Osteoblast (primary cell): ENCODE data around the gene WDFY1. TPM values are rescaled to one million over a fixed set of nuclear protein-coding genes. Genes with fewer than 3 reads are reported as not detected.

Experiments
- DNase-seq: peaks from one replicate; pipeline ENCODE4 v3.0.0; 2011; ENCODE audit warnings: low spot score, mixed read lengths; ENCODE audit not compliant: insufficient read length; ENCODE audit errors: missing footprints
- H2AFZ ChIP-seq: 2 replicates; pipeline ENCODE4 v1.6.0; 2011; ENCODE audit warnings: mild to moderate bottlenecking, low read length
- H3K27ac ChIP-seq: 2 replicates; pipeline ENCODE4 v1.5.1; 2011; ENCODE audit warnings: mild to moderate bottlenecking, low read depth, low read length, moderate library complexity
- H3K27me3 ChIP-seq: 2 replicates; pipeline ENCODE4 v1.6.0; 2012; ENCODE audit warnings: mild to moderate bottlenecking, control low read depth, inconsistent platforms, low read length, moderate library complexity; ENCODE audit not compliant: insufficient read depth
- H3K36me3 ChIP-seq: 2 replicates; pipeline ENCODE4 v1.5.1; 2011; ENCODE audit warnings: mild to moderate bottlenecking, low read length, control low read depth, moderate library complexity; ENCODE audit not compliant: insufficient read depth
- H3K4me1 ChIP-seq: 2 replicates; pipeline ENCODE4 v1.5.1; 2011; ENCODE audit warnings: mild to moderate bottlenecking, low read length, control low read depth, moderate library complexity; ENCODE audit not compliant: insufficient read depth
- H3K4me2 ChIP-seq: 2 replicates; pipeline ENCODE4 v1.6.0; 2011; ENCODE audit warnings: mild to moderate bottlenecking, low read length; ENCODE audit not compliant: insufficient read depth
- H3K4me3 ChIP-seq: fragments of 200-600 bp; sonication (generic); 3 replicates; pipeline ENCODE4 v1.5.1; 2012; ENCODE audit warnings: mild to moderate bottlenecking, low read length, inconsistent platforms; ENCODE audit not compliant: insufficient read depth
- H3K79me2 ChIP-seq: 2 replicates; pipeline ENCODE4 v1.6.0; 2012; ENCODE audit warnings: mild to moderate bottlenecking, low read length, control low read depth, inconsistent platforms; ENCODE audit not compliant: insufficient read depth
- H3K9me3 ChIP-seq: 2 replicates; pipeline ENCODE4 v1.5.1; 2011; ENCODE audit warnings: low read depth, low read length, control low read depth
- H4K20me1 ChIP-seq: 2 replicates; pipeline ENCODE4 v1.6.0; 2012; ENCODE audit warnings: mild to moderate bottlenecking, low read length, control low read depth; ENCODE audit not compliant: insufficient read depth
- total RNA-seq: library from RNA; depleted of rRNA; stranded (reverse); fragments of >200 nt; gene quantifications from 2 replicates; pipeline ENCODE4 v1.2.3, GENCODE V29; 2012
- TF ChIP-seq, protein P1 (sequence below): IDR thresholded peaks from 2 replicates; pipeline ENCODE4 v1.5.1; 2011; ENCODE audit warnings: mild to moderate bottlenecking, low read depth, low read length, moderate library complexity; ENCODE audit errors: extremely low read depth

Gene WDFY1
- total RNA-seq, 1 donor: 74.6 TPM

DNA sequence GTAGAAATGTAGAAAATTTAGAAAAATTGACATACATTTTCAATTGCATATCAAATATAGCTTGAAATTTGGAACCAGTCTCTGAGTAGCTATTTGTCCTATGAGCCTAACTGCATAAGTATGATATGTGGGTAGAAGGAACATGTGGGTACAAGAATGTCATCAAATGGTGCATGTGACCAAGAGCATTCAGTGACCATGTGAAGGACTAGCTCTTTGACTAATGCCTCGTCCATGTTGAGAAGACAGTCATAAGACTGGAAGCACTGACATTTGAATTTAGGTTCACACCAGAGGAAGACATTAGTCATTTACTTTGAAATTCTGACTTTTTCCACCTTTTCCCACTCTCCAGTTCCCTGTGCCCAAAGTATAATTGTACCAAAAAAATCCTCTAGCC lies 24.7 kb upstream of the WDFY1 start:
- H3K27me3 ChIP-seq: no peaks in the 10 kb centered on the region
- no peak overlapping the region for H3K4me3 ChIP-seq
- H3K4me1 ChIP-seq: peaks cover 22% of the 10 kb centered on the region
- H4K20me1 ChIP-seq: no peaks in the 10 kb centered on the region
- DNase-seq: no peak
- H2AFZ ChIP-seq: no peak overlapping the region
- H3K9me3 ChIP-seq: no peaks in the 10 kb centered on the region
- TF ChIP-seq, protein P1, sequence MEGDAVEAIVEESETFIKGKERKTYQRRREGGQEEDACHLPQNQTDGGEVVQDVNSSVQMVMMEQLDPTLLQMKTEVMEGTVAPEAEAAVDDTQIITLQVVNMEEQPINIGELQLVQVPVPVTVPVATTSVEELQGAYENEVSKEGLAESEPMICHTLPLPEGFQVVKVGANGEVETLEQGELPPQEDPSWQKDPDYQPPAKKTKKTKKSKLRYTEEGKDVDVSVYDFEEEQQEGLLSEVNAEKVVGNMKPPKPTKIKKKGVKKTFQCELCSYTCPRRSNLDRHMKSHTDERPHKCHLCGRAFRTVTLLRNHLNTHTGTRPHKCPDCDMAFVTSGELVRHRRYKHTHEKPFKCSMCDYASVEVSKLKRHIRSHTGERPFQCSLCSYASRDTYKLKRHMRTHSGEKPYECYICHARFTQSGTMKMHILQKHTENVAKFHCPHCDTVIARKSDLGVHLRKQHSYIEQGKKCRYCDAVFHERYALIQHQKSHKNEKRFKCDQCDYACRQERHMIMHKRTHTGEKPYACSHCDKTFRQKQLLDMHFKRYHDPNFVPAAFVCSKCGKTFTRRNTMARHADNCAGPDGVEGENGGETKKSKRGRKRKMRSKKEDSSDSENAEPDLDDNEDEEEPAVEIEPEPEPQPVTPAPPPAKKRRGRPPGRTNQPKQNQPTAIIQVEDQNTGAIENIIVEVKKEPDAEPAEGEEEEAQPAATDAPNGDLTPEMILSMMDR: no peak
- H3K79me2 ChIP-seq: peaks cover 2% of the 10 kb centered on the region
- peaks cover 18% of the 10 kb centered on the region for H3K36me3 ChIP-seq
- H3K4me2 ChIP-seq: no peak overlapping the region
- H3K27ac ChIP-seq: peak overlapping the region; percentile 31

DNA sequence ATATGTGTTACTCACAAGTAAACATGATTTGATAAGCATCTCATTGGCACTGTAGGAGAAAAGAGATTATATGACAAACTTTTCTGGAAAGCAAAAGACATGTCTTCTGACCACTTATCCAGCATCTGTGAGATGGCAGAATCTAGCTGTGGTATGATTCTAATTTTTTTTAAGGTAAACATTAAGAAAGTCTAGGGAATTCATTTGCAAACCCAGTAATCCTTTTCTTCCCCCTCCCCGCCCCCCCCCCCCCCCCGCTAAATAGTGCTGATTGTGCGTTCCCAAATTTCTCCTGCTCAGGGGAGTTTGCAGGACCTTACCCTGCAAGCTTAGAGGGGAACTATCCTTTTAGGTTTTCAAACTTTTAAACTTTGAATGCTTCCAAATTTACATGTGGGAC lies 24.2 kb upstream of the WDFY1 start:
- no peak overlapping the region for H2AFZ ChIP-seq
- no peak overlapping the region for H3K4me3 ChIP-seq
- H3K79me2 ChIP-seq: peaks cover 5% of the 10 kb centered on the region
- TF ChIP-seq, protein P1: no peak
- peaks cover 22% of the 10 kb centered on the region for H3K36me3 ChIP-seq
- no peaks in the 10 kb centered on the region for H3K27me3 ChIP-seq
- DNase-seq: no peak
- no peak overlapping the region for H3K4me2 ChIP-seq
- no peaks in the 10 kb centered on the region for H4K20me1 ChIP-seq
- H3K9me3 ChIP-seq: no peaks in the 10 kb centered on the region
- peaks cover 22% of the 10 kb centered on the region for H3K4me1 ChIP-seq
- no peak overlapping the region for H3K27ac ChIP-seq

DNA sequence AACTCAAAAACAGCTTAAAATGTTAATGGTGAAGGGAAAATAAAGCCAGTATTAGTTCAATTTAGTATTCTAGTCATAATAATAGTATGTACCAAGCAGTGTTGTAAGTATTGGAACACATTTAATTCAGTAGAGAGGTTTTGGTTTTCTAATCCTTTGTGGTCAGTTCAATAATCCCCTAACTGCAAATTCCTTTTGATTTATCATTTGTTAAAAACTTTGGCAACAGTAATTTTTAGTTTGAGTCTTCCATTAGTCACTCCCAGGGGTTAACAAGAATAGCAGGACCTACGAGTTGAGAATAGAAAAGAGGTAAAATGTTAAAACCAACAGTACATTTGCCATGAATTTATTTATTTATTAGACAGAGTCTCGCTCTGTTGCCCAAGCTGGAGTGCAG lies 22.8 kb upstream of the WDFY1 start:
- peak; percentile 51 for DNase-seq
- Histone ChIP-seq H3K4me3 (no peak overlapping the region), H3K79me2 (peaks cover 16% of the 10 kb centered on the region), H3K9me3 (no peaks in the 10 kb centered on the region), H4K20me1 (peaks cover 11% of the 10 kb centered on the region), H3K27me3 (no peaks in the 10 kb centered on the region), H2AFZ (no peak overlapping the region), H3K27ac (peak overlapping the region; percentile 3), H3K4me2 (peak overlapping the region; percentile 20), H3K4me1 (peaks cover 22% of the 10 kb centered on the region), H3K36me3 (peaks cover 27% of the 10 kb centered on the region)
- TF ChIP-seq, protein P1: no peak

DNA sequence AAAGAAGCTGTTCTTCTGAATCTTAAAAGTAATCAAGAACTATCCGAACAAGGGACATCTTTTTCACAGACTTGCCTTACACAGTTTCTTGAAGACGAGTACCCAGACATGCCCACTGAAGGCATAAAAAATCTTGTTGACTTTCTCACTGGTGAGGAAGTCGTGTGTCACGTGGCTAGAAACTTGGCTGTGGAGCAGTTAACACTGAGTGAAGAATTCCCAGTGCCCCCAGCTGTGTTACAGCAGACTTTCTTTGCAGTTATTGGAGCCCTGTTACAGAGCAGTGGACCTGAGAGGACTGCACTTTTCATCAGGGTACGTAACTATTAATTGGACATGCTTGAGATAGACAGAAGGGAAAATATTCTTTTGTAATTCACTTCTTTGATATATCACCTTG lies 14.6 kb upstream of the WDFY1 start:
- Histone ChIP-seq H4K20me1 (peaks cover 34% of the 10 kb centered on the region), H3K4me3 (peak overlapping the region; percentile 15), H3K9me3 (no peaks in the 10 kb centered on the region), H3K36me3 (peaks cover 23% of the 10 kb centered on the region), H3K79me2 (peaks cover 68% of the 10 kb centered on the region), H3K4me1 (peaks cover 43% of the 10 kb centered on the region), H2AFZ (peak overlapping the region; percentile 53), H3K27me3 (no peaks in the 10 kb centered on the region), H3K27ac (no peak overlapping the region), H3K4me2 (peak overlapping the region; percentile 88)
- TF ChIP-seq, protein P1: no peak
- peak; percentile 82 for DNase-seq
